HG02884 (cell line): ENCODE results near the gene PRKAR2B.
A peak's percentile ranks its signal among the peaks of the same experiment; 100 is the strongest.
"Not testable (repeated sequence)": the region's sequence is repeated elsewhere in the genome, so short reads cannot be mapped to it uniquely, and the experiment has no call there.

Source experiments
- ATAC-seq: cut with Tn5 transposase; IDR thresholded peaks from one replicate; pipeline ENCODE4 v1.9.1; 2021; ENCODE audit warnings: mild to moderate bottlenecking, moderate library complexity; ENCODE audit not compliant: unreplicated experiment

Gene PRKAR2B

GRCh38 chr7:107151538-107151937 is 107.0 kb downstream of the PRKAR2B start:
- no peak for ATAC-seq

GRCh38 chr7:107152011-107152410 is 107.5 kb downstream of the PRKAR2B start:
- ATAC-seq: no peak

- no peak for ATAC-seq
Observed at GRCh38 chr7:107154826-107155225, 110.3 kb downstream of the PRKAR2B start.

GRCh38 chr7:107155726-107156125 is 111.2 kb downstream of the PRKAR2B start:
- ATAC-seq: not testable (repeated sequence)

- no peak for ATAC-seq
Observed at GRCh38 chr7:107157091-107157490, 112.6 kb downstream of the PRKAR2B start.

GRCh38 chr7:107158028-107158427 is 113.5 kb downstream of the PRKAR2B start:
- ATAC-seq: no peak

- no peak for ATAC-seq
Observed at GRCh38 chr7:107160389-107160788, 115.9 kb downstream of the PRKAR2B start.

- ATAC-seq: no peak
Observed at GRCh38 chr7:107161415-107161814, 116.9 kb downstream of the PRKAR2B start.

- ATAC-seq: no peak
Observed at GRCh38 chr7:107162475-107162874, 118.0 kb downstream of the PRKAR2B start.

GRCh38 chr7:107164092-107164491 is 119.6 kb downstream of the PRKAR2B start:
- ATAC-seq: no peak

GRCh38 chr7:107165341-107165740 is 120.8 kb downstream of the PRKAR2B start:
- ATAC-seq: no peak

GRCh38 chr7:107166736-107167426 is 122.4 kb downstream of the PRKAR2B start:
- ATAC-seq: no peak

GRCh38 chr7:107167483-107168232 is 123.2 kb downstream of the PRKAR2B start:
- ATAC-seq: no peak

- ATAC-seq: peak; percentile 83
Observed at GRCh38 chr7:107168233-107169119, 124.0 kb downstream of the PRKAR2B start, which contains the start of gene HBP1. Gene HBP1, plus strand, starts transcription at chr7:107169003. Its CDS starts 10,891 bp downstream, at chr7:107179894.

- peak; percentile 15 for ATAC-seq
Observed at GRCh38 chr7:107169120-107170050, 124.9 kb downstream of the PRKAR2B start.

GRCh38 chr7:107170051-107170915 is 125.8 kb downstream of the PRKAR2B start:
- ATAC-seq: no peak

GRCh38 chr7:107171496-107171895 is 127.0 kb downstream of the PRKAR2B start:
- no peak for ATAC-seq

- no peak for ATAC-seq
Observed at GRCh38 chr7:107172276-107173032, 127.9 kb downstream of the PRKAR2B start.
